WTC11 (cell line): ENCODE data around the gene GLYATL3.

Source experiments
- CREB1 ChIP-seq: sonication (generic); formaldehyde crosslinking; IDR thresholded peaks from 2 replicates; pipeline ENCODE4 v1.8.0; 2023; ENCODE audit warnings: mild to moderate bottlenecking, missing genetic modification reagents
- TCF7 ChIP-seq: sonication (generic); formaldehyde crosslinking; IDR thresholded peaks from 2 replicates; pipeline ENCODE4 v1.8.0; 2022; ENCODE audit warnings: mild to moderate bottlenecking, low read depth, missing genetic modification reagents, moderate library complexity
- ZNF138 ChIP-seq: sonication (generic); formaldehyde crosslinking; conservative IDR thresholded peaks from 2 replicates; pipeline ENCODE4 v1.8.1; 2022; ENCODE audit warnings: mild to moderate bottlenecking, moderate library complexity, missing genetic modification reagents
- ZNF416 ChIP-seq: fragments of 250-450 bp; sonication (Bioruptor Pico); IDR thresholded peaks from 2 replicates; pipeline ENCODE4 v1.9.0; 2021; ENCODE audit warnings: mild to moderate bottlenecking, inconsistent platforms
- TF ChIP-seq, protein P1 (sequence below): fragments of 200-600 bp; IDR thresholded peaks from 2 replicates; pipeline ENCODE4 v1.8.0; 2022; ENCODE audit warnings: antibody characterized with exemption
- TF ChIP-seq, protein P2 (sequence below): sonication (generic); formaldehyde crosslinking; IDR thresholded peaks from 2 replicates; pipeline ENCODE4 v1.8.1; 2022; ENCODE audit warnings: low read depth, mild to moderate bottlenecking, moderate library complexity, missing genetic modification reagents, borderline replicate concordance
- TF ChIP-seq, protein P3 (sequence below): sonication (generic); formaldehyde crosslinking; IDR thresholded peaks from 2 replicates; pipeline ENCODE4 v1.8.1; 2022; ENCODE audit warnings: low read depth, missing genetic modification reagents, borderline replicate concordance
- TF ChIP-seq, protein P4 (sequence below): sonication (generic); formaldehyde crosslinking; IDR thresholded peaks from 2 replicates; pipeline ENCODE4 v1.8.0; 2022; ENCODE audit warnings: mild to moderate bottlenecking, missing genetic modification reagents

DNA sequence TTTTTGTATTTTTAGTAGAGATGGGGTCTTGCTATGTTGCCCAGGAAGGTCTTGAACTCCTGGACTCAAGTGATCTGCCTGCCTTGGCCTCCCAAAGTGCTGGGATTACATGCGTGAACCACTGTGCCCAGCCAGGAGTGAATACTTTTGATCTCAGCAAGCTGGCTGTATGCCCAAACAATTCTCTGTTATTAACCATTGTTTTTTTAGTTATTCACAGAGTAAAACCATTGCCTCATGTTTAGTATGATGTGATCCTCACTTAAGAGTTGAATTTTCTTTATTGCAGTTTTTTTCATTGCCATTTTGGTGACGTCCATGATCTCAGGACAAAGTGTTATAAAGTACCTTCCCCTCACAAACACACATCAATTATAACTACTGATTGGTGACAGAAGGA, 65.5 kb downstream of the GLYATL3 start:
- TF ChIP-seq, protein P1, sequence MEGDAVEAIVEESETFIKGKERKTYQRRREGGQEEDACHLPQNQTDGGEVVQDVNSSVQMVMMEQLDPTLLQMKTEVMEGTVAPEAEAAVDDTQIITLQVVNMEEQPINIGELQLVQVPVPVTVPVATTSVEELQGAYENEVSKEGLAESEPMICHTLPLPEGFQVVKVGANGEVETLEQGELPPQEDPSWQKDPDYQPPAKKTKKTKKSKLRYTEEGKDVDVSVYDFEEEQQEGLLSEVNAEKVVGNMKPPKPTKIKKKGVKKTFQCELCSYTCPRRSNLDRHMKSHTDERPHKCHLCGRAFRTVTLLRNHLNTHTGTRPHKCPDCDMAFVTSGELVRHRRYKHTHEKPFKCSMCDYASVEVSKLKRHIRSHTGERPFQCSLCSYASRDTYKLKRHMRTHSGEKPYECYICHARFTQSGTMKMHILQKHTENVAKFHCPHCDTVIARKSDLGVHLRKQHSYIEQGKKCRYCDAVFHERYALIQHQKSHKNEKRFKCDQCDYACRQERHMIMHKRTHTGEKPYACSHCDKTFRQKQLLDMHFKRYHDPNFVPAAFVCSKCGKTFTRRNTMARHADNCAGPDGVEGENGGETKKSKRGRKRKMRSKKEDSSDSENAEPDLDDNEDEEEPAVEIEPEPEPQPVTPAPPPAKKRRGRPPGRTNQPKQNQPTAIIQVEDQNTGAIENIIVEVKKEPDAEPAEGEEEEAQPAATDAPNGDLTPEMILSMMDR, result no peak
- TF ChIP-seq ZNF416 (CRISPR knock-in tag) (no peak), CREB1 (CRISPR knock-in tag) (no peak), TCF7 (CRISPR knock-in tag) (no peak), ZNF138 (no peak)
- TF ChIP-seq, protein P2, sequence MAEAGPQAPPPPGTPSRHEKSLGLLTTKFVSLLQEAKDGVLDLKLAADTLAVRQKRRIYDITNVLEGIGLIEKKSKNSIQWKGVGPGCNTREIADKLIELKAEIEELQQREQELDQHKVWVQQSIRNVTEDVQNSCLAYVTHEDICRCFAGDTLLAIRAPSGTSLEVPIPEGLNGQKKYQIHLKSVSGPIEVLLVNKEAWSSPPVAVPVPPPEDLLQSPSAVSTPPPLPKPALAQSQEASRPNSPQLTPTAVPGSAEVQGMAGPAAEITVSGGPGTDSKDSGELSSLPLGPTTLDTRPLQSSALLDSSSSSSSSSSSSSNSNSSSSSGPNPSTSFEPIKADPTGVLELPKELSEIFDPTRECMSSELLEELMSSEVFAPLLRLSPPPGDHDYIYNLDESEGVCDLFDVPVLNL (CRISPR knock-in tag), result no peak
- TF ChIP-seq, protein P3, sequence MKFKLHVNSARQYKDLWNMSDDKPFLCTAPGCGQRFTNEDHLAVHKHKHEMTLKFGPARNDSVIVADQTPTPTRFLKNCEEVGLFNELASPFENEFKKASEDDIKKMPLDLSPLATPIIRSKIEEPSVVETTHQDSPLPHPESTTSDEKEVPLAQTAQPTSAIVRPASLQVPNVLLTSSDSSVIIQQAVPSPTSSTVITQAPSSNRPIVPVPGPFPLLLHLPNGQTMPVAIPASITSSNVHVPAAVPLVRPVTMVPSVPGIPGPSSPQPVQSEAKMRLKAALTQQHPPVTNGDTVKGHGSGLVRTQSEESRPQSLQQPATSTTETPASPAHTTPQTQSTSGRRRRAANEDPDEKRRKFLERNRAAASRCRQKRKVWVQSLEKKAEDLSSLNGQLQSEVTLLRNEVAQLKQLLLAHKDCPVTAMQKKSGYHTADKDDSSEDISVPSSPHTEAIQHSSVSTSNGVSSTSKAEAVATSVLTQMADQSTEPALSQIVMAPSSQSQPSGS (CRISPR knock-in tag), result no peak
- TF ChIP-seq, protein P4, sequence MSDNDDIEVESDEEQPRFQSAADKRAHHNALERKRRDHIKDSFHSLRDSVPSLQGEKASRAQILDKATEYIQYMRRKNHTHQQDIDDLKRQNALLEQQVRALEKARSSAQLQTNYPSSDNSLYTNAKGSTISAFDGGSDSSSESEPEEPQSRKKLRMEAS, result no peak
